Hematopoietic multipotent progenitor cell treated with erythropoietin and hydrocortisone succinate and interleukin-3 and kit ligand, for 17 days (in vitro differentiated cells): Measurements from ENCODE around the gene MYO1A.

Experiments
- DNase-seq: peaks from one replicate; pipeline ENCODE4 v3.0.0-alpha.2; 2015; ENCODE audit warnings: low spot score

Gene MYO1A

GRCh38 chr12:57012600-57013465, 37.1 kb downstream of the MYO1A start:
- no peak for DNase-seq

DNA sequence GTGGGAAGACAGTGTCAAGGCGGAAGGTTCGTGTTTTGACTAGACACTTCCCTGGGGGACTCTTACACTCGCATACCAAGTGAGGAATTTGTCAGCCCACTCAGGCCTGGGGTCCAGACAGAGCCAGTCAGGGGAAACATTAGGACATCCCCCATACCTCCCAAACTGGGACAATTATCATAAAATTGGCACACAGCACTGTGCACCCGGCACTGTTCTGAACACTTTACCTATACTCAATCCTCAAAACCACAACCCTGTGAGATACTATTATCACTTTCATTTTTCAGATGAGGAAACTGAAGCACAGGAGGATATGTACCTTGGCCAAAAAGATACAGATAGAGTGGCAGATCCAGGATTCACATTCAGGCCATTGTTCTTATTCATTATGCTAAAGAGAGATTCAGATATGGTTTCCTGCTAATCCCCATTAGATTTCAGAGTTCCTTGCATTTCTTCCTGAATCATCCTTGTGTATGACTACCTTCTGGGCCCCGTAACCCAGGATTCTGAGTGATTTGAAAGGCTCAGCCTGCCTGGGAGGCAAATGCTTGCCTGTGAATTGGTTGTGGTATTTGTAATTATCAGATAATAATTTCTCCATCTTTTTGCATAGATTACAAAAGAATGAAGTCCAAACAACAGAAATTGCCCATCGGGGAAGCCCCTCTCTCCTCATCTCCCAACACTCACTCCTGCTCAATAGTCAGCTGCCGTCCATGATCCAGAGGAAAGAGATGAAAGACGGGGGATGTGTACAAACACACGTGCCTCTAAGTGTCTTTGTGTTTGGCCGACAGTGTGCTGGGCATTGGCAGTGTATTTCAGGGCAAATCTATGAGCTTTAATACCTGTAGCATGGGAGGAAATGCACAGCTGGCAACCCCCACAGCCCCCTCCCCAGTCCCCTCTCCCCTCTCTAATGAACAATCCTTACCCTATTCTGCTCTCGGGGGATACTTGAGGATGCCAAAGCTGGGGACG, 38.2 kb downstream of the MYO1A start:
- no peak for DNase-seq

GRCh38 chr12:57010627-57011247, 39.2 kb downstream of the MYO1A start:
- DNase-seq: no peak

DNA sequence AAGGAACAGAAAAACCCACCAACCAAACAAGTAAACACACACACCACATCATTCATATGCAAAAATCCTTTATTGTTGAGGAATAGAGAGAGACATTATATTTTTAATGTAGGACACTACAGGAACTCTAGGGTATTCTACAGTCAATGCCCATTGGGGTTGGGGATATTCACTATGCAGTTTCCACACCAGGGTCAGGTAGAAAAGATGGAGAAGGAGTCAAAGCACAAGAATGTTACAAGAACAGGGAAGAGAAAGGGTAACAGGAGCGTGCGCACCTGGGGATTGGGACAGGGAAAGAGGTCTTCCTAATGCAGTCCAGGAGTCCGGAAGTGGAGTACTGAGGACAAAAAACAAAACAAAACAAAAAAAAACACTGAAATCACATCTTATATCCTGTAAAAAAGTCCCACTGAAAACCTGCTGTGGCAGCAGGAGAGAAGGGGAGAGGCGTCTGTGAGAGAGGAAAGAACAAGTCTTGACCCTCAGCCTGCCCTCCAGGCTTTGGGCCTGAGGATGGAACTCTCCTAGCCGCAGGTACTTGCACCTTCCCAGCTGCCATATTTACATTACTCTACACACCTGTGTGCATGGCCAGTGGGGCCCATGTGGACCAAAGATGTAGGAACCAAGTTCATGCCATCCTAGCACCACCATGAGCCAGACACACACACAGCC, 39.8 kb downstream of the MYO1A start:
- DNase-seq: no peak

DNA sequence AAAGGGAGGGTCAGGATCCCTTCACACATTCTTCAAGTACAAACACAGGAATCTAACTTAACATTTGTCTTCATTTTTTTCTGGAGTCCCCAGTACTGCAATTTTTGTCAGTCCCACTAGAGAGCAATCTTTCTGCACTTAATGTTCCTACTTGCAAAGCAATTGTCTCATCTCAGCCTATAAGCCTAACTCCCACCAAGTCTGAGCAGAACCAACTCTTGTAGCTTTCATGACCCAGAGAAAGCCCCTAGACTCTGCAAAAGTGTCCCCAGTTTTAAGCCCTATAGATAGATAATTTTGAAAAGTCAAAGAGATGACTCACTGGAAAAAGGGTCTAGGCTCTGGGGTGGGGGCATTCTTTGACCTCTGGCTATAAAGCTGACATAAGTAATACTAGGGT, 41.8 kb downstream of the MYO1A start:
- peak; percentile 46 for DNase-seq

GRCh38 chr12:57006809-57007475, 43.0 kb downstream of the MYO1A start:
- no peak for DNase-seq

GRCh38 chr12:57005980-57006808, 43.7 kb downstream of the MYO1A start, which contains the start of gene ZBTB39:
Gene ZBTB39, minus strand, starts transcription at chr12:57006546. Its CDS starts 1,629 bp downstream, at chr12:57004917.
- peak; percentile 70 for DNase-seq

- DNase-seq: no peak
Observed at GRCh38 chr12:57004651-57005050, 45.3 kb downstream of the MYO1A start.

GRCh38 chr12:57003395-57003794, 46.5 kb downstream of the MYO1A start:
- no peak for DNase-seq

- peak; percentile 84 for DNase-seq
Observed at GRCh38 chr12:57001448-57001906, 48.5 kb downstream of the MYO1A start.

- no peak for DNase-seq
Observed at GRCh38 chr12:57000393-57000792, 49.5 kb downstream of the MYO1A start.

GRCh38 chr12:56999456-56999855, 50.5 kb downstream of the MYO1A start:
- no peak for DNase-seq

- no peak for DNase-seq
Observed at GRCh38 chr12:56998981-56999380, 50.9 kb downstream of the MYO1A start.

GRCh38 chr12:56998316-56998715, 51.6 kb downstream of the MYO1A start:
- no peak for DNase-seq

DNA sequence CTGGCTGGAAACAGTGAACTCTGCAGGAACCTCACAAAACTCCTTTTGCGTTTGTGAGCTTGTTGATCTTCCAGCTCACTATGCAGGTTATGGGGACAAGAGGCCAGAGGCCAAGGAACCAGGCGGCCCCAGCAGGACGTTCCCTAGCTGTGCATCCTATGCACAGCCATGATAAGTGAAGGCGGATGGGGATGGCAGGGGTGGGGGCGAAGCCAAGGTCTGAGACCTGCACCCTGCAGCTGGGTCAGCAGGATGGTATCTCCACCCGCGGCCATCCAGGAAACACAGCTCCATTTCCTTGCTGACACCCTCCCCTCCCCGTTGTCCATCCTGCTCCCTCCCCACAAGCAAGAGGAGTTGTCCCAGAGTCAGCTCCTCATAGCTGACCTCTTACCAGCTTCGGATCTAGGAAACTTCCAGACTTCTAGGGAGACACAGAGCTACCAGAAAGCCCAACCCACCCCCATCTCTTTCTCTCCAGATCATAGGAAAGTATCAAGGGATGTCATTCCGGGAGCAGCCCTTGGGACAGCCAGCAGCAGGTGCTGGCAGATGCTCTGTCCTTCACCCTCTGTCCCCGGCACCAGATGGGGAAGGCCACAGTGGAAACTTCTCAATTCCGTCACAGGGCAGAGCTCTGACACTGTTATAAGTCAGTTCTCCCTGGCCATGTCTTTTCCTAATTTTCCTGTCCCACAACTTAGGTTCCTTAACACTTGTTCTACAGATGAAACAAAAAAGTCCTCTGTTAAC, 53.0 kb downstream of the MYO1A start:
- no peak for DNase-seq

- DNase-seq: no peak
Observed at GRCh38 chr12:56995930-56996496, 53.9 kb downstream of the MYO1A start.

GRCh38 chr12:56995201-56995929, 54.6 kb downstream of the MYO1A start:
- DNase-seq: no peak

DNA sequence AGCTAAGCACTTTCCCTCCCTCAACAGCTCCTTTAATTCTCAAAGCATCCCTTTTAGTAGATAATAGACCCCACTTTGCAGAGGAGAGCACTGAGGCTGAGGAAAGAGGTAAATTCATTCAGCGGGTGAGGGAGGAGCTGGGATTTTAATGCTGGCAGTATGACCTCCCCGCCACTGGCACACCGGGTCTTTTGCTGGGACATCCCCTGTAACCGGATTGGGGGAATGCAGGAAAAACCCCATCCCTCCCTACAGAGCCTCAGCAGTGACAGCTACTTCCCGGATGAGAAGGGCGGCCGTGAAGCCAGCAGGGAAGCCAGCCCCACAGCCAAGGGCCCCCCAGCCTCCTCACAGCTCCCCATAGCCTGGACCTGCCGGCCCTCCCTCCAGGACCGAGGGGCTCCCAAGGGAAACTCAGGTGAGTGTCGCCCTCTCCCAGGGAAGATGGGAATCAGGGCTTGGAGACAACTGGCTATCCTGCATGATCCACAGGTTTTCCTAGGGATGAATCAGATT, 55.6 kb downstream of the MYO1A start:
- no peak for DNase-seq
